Measurements from ENCODE around the gene MET.

DNA sequence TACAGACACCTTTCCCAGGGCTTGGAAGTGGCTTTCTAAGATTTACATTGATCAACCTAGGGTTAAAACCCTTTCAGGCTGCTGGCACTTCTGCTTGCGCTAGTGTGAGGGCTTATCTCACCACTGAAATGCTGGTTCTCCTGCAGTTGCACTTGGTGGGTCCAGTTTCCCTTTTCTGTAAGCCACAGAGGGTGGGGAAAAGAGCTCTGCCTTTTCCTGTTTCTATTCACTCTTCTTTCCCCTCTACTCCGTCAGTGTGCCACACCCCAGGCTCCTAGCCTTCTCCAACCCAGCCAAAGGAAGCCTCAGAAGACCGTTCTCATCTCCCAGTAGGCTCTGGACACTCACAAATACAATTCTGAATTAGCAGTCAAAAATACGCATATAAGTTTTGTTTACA lies 171.4 kb downstream of the MET start:
- TF ChIP-seq, protein P1, sequence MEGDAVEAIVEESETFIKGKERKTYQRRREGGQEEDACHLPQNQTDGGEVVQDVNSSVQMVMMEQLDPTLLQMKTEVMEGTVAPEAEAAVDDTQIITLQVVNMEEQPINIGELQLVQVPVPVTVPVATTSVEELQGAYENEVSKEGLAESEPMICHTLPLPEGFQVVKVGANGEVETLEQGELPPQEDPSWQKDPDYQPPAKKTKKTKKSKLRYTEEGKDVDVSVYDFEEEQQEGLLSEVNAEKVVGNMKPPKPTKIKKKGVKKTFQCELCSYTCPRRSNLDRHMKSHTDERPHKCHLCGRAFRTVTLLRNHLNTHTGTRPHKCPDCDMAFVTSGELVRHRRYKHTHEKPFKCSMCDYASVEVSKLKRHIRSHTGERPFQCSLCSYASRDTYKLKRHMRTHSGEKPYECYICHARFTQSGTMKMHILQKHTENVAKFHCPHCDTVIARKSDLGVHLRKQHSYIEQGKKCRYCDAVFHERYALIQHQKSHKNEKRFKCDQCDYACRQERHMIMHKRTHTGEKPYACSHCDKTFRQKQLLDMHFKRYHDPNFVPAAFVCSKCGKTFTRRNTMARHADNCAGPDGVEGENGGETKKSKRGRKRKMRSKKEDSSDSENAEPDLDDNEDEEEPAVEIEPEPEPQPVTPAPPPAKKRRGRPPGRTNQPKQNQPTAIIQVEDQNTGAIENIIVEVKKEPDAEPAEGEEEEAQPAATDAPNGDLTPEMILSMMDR (IDR thresholded peaks at IDR 0.05; ENCODE audit: insufficient read depth, low read length, poor library complexity, severe bottlenecking) = no peak
- no peak for TF ChIP-seq EZH2phosphoT487 (conservative IDR thresholded peaks at IDR 0.05; ENCODE audit: low read length)

Data from SU-DHL-6 (cell line).